SK-N-SH treated with all-trans-retinoic acid at 6 μM for 48 hours (cell line): ENCODE measurements around the gene GJA8.

Source experiments
- ATAC-seq: fragments of 200-7000 bp; cut with Tn5 transposase; 3 replicates; pipeline ENCODE4 v1.9.1; 2020; ENCODE audit warnings: mild to moderate bottlenecking, moderate library complexity
- ARNTL ChIP-seq: fragments of 450-650 bp; formaldehyde crosslinking; IDR thresholded peaks from 2 replicates; pipeline ENCODE4 v1.5.0; 2020; ENCODE audit warnings: low read depth, mild to moderate bottlenecking, moderate library complexity, borderline replicate concordance
- BACH2 ChIP-seq: fragments of 250-450 bp; sonication (Bioruptor Pico); IDR thresholded peaks from 2 replicates; pipeline ENCODE4 v1.9.0; 2021; ENCODE audit warnings: mild to moderate bottlenecking, borderline replicate concordance
- CREB5 ChIP-seq: fragments of 250-450 bp; sonication (Bioruptor Pico); IDR thresholded peaks from 2 replicates; pipeline ENCODE4 v1.5.1; 2020; ENCODE audit warnings: low read depth, mild to moderate bottlenecking, moderate library complexity
- CSDC2 ChIP-seq: fragments of 250-450 bp; sonication (Bioruptor Pico); IDR thresholded peaks from 2 replicates; pipeline ENCODE4 v1.5.0; 2020; ENCODE audit warnings: mild to moderate bottlenecking, moderate library complexity
- ESRRG ChIP-seq: fragments of 250-450 bp; sonication (Bioruptor Pico); IDR thresholded peaks from 2 replicates; pipeline ENCODE4 v1.6.1; 2021; ENCODE audit warnings: mild to moderate bottlenecking
- GLIS3 ChIP-seq: fragments of 250-450 bp; sonication (Bioruptor Pico); IDR thresholded peaks from 2 replicates; pipeline ENCODE4 v1.5.0; 2020; ENCODE audit warnings: mild to moderate bottlenecking, moderate library complexity
- ISL1 ChIP-seq: fragments of 250-450 bp; sonication (Bioruptor Pico); IDR thresholded peaks from 2 replicates; pipeline ENCODE4 v2.1.2; 2022; ENCODE audit warnings: mild to moderate bottlenecking, moderate library complexity
- OSR1 ChIP-seq: fragments of 250-450 bp; sonication (Bioruptor Pico); IDR thresholded peaks from 2 replicates; pipeline ENCODE4 v1.8.0; 2022; ENCODE audit warnings: moderate library complexity, mild to moderate bottlenecking, inconsistent platforms
- POU6F1 ChIP-seq: fragments of 250-450 bp; sonication (Bioruptor Pico); IDR thresholded peaks from 2 replicates; pipeline ENCODE4 v1.8.0; 2021; ENCODE audit warnings: low read depth, mild to moderate bottlenecking, moderate library complexity, borderline replicate concordance
- PPARA ChIP-seq: fragments of 250-450 bp; sonication (Bioruptor Pico); IDR thresholded peaks from 2 replicates; pipeline ENCODE4 v1.5.0; 2020; ENCODE audit warnings: mild to moderate bottlenecking, borderline replicate concordance
- RARB ChIP-seq: fragments of 250-450 bp; sonication (Bioruptor Pico); IDR thresholded peaks from 2 replicates; pipeline ENCODE4 v1.8.0; 2021; ENCODE audit warnings: mild to moderate bottlenecking, moderate library complexity
- SNAI2 ChIP-seq: fragments of 250-450 bp; sonication (Bioruptor Pico); IDR thresholded peaks from 2 replicates; pipeline ENCODE4 v1.5.0; 2020; ENCODE audit warnings: mild to moderate bottlenecking, moderate library complexity
- TCF4 ChIP-seq: fragments of 250-450 bp; sonication (Bioruptor Pico); IDR thresholded peaks from 2 replicates; pipeline ENCODE4 v1.8.0; 2021; ENCODE audit warnings: mild to moderate bottlenecking, moderate library complexity, borderline replicate concordance
- TOX ChIP-seq: fragments of 250-450 bp; sonication (Bioruptor Pico); IDR thresholded peaks from 2 replicates; pipeline ENCODE4 v1.8.0; 2021; ENCODE audit warnings: mild to moderate bottlenecking, moderate library complexity, borderline replicate concordance
- TSHZ2 ChIP-seq: fragments of 250-450 bp; sonication (Bioruptor Pico); IDR thresholded peaks from 2 replicates; pipeline ENCODE4 v1.5.0; 2020; ENCODE audit warnings: mild to moderate bottlenecking, moderate library complexity
- ZC3H10 ChIP-seq: fragments of 250-450 bp; sonication (Bioruptor Pico); IDR thresholded peaks from 2 replicates; pipeline ENCODE4 v1.5.1; 2021; ENCODE audit warnings: mild to moderate bottlenecking, moderate library complexity
- ZFP30 ChIP-seq: fragments of 450-650 bp; formaldehyde crosslinking; IDR thresholded peaks from 2 replicates; pipeline ENCODE4 v1.5.0; 2022; ENCODE audit warnings: mild to moderate bottlenecking, moderate library complexity
- ZNF565 ChIP-seq: fragments of 450-650 bp; formaldehyde crosslinking; conservative IDR thresholded peaks from 2 replicates; pipeline ENCODE4 v1.5.0; 2020; ENCODE audit warnings: low read depth, mild to moderate bottlenecking, moderate library complexity
- ZNF70 ChIP-seq: fragments of 450-650 bp; formaldehyde crosslinking; IDR thresholded peaks from 2 replicates; pipeline ENCODE4 v1.5.0; 2020; ENCODE audit warnings: mild to moderate bottlenecking, moderate library complexity
- ZNF8 ChIP-seq: fragments of 450-650 bp; formaldehyde crosslinking; IDR thresholded peaks from 2 replicates; pipeline ENCODE4 v1.5.0; 2020; ENCODE audit warnings: mild to moderate bottlenecking, moderate library complexity
- TF ChIP-seq, protein P1 (sequence below): fragments of 250-450 bp; sonication (Bioruptor Pico); IDR thresholded peaks from 2 replicates; pipeline ENCODE4 v1.5.1; 2021; ENCODE audit warnings: mild to moderate bottlenecking, moderate library complexity

The GJA8 gene

GRCh38 chr1:147890177-147890790, 12.3 kb upstream of the GJA8 start:
- TF ChIP-seq GLIS3 (no peak), PPARA (CRISPR knock-in tag) (no peak), TCF4 (CRISPR knock-in tag) (no peak), ESRRG (CRISPR knock-in tag) (no peak), ZFP30 (CRISPR knock-in tag) (no peak), CSDC2 (CRISPR knock-in tag) (no peak), BACH2 (CRISPR knock-in tag) (no peak), ARNTL (no peak), SNAI2 (CRISPR knock-in tag) (no peak), POU6F1 (CRISPR knock-in tag) (no peak), ISL1 (CRISPR knock-in tag) (no peak), TSHZ2 (CRISPR knock-in tag) (no peak), RARB (CRISPR knock-in tag) (no peak), ZNF8 (CRISPR knock-in tag) (no peak), TOX (CRISPR knock-in tag) (no peak), ZC3H10 (CRISPR knock-in tag) (no peak)
- TF ChIP-seq, protein P1, sequence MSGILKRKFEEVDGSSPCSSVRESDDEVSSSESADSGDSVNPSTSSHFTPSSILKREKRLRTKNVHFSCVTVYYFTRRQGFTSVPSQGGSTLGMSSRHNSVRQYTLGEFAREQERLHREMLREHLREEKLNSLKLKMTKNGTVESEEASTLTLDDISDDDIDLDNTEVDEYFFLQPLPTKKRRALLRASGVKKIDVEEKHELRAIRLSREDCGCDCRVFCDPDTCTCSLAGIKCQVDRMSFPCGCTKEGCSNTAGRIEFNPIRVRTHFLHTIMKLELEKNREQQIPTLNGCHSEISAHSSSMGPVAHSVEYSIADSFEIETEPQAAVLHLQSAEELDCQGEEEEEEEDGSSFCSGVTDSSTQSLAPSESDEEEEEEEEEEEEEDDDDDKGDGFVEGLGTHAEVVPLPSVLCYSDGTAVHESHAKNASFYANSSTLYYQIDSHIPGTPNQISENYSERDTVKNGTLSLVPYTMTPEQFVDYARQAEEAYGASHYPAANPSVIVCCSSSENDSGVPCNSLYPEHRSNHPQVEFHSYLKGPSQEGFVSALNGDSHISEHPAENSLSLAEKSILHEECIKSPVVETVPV (CRISPR knock-in tag), result no peak
- ATAC-seq, result peak; percentile 92

GRCh38 chr1:147891088-147891487, 11.5 kb upstream of the GJA8 start:
- ATAC-seq, result no peak
- no peak for TF ChIP-seq ESRRG (CRISPR knock-in tag)
- TF ChIP-seq ZNF70 (CRISPR knock-in tag), result no peak
- TF ChIP-seq CREB5 (CRISPR knock-in tag), result no peak
- TF ChIP-seq, protein P1 (CRISPR knock-in tag), result no peak
- no peak for TF ChIP-seq ISL1 (CRISPR knock-in tag)
- no peak for TF ChIP-seq GLIS3
- no peak for TF ChIP-seq ZFP30 (CRISPR knock-in tag)

DNA sequence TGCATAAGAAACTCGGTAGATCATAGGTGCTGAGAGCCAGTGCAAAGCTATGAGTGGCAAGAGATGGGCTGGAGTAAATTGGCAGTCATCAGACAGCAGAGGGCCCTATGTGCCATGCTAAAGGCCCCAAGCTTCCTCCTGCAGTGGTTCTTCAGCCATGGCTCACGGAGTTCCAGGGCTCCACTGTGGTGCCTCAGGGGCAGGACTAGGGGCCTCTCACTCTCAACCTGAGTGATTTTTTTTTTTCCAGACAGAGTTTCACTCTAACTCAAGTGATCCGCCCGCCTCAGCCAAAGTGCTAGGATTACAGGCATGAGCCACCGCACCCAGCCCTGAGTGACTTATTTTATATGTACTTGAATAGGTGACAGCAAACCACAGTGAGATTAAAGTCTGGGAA, 10.4 kb upstream of the GJA8 start:
- ATAC-seq, result peak; percentile 63
- TF ChIP-seq ZNF565 (CRISPR knock-in tag) (no peak), SNAI2 (CRISPR knock-in tag) (no peak), ARNTL (no peak), ZC3H10 (CRISPR knock-in tag) (no peak), ZNF70 (CRISPR knock-in tag) (no peak), TCF4 (CRISPR knock-in tag) (no peak), PPARA (CRISPR knock-in tag) (no peak), OSR1 (no peak), RARB (CRISPR knock-in tag) (no peak), ESRRG (CRISPR knock-in tag) (no peak), TOX (CRISPR knock-in tag) (no peak), GLIS3 (no peak), ZNF8 (CRISPR knock-in tag) (no peak), ZFP30 (CRISPR knock-in tag) (no peak), CREB5 (CRISPR knock-in tag) (no peak), CSDC2 (CRISPR knock-in tag) (no peak)
- TF ChIP-seq, protein P1 (CRISPR knock-in tag), result no peak
